Measurements from ENCODE around the gene SH3GLB2. TPM values are rescaled to one million over a fixed set of nuclear protein-coding genes. Genes with fewer than 3 reads are reported as not detected.

The SH3GLB2 gene
- total RNA-seq, 1 donor from 2014 or later = 88.4 TPM

GRCh38 chr9:129008986-129009583 is 19.0 kb downstream of the SH3GLB2 start:
- Histone ChIP-seq H3K4me1 (no peaks in the 10 kb centered on the region), H3K36me3 (peaks cover 75% of the 10 kb centered on the region), H3K9me3 (no peaks in the 10 kb centered on the region), H3K4me3 (no peak overlapping the region), H3K27me3 (no peaks in the 10 kb centered on the region), H3K27ac (no peak overlapping the region)
- TF ChIP-seq, protein P1, sequence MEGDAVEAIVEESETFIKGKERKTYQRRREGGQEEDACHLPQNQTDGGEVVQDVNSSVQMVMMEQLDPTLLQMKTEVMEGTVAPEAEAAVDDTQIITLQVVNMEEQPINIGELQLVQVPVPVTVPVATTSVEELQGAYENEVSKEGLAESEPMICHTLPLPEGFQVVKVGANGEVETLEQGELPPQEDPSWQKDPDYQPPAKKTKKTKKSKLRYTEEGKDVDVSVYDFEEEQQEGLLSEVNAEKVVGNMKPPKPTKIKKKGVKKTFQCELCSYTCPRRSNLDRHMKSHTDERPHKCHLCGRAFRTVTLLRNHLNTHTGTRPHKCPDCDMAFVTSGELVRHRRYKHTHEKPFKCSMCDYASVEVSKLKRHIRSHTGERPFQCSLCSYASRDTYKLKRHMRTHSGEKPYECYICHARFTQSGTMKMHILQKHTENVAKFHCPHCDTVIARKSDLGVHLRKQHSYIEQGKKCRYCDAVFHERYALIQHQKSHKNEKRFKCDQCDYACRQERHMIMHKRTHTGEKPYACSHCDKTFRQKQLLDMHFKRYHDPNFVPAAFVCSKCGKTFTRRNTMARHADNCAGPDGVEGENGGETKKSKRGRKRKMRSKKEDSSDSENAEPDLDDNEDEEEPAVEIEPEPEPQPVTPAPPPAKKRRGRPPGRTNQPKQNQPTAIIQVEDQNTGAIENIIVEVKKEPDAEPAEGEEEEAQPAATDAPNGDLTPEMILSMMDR (IDR thresholded peaks at IDR 0.05) = no peak
- DNase-seq (peak; percentile 63), ATAC-seq (no peak)
- intact Hi-C loops (cut with DNase I) = no loop called here

- no peak overlapping the region for H3K4me3 ChIP-seq
- H3K27ac ChIP-seq = no peak overlapping the region
- H3K4me1 ChIP-seq = no peaks in the 10 kb centered on the region
- H3K27me3 ChIP-seq = no peaks in the 10 kb centered on the region
- no peaks in the 10 kb centered on the region for H3K9me3 ChIP-seq
- H3K36me3 ChIP-seq = peaks cover 70% of the 10 kb centered on the region
- no peak for ATAC-seq
- peak; percentile 62 for DNase-seq
- TF ChIP-seq, protein P1 (IDR thresholded peaks at IDR 0.05) = no peak
- intact Hi-C loops (cut with DNase I) = no loop called here
Measured at GRCh38 chr9:129008469-129008965, 19.6 kb downstream of the SH3GLB2 start.

DNA sequence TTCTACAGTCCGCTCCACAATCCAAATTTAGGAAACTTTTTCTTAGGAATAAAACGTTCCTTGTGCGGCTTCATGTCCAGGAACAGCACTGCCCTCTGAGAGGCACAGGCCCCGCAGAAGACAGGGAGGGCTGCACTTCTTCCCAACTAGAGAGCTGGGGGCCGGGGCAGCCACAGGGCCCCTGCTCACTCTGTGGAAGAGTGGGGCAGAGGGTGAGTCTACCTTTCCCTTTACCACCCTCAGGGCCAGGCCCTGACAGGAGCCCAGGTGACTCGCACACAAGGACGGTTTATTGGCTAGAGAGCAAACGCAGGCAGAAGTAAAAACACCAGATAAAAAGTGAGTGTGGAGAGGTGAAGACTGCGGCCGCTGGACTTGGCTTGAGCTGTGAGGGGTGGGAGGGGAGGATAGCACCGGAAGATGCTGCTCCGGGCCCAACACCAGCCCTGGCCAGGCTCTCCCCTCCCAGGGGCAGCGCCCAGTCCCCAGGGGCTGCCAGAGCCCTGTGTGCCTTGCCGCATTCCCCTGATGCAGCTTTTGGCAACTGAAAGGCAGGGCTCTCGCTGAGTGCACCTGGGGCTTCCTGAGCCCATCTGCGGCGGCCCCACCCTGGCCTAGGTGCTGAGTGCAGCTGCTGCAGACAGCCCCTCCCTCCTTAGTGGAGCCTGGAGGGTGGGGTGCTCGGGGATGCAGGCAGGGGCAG is 20.2 kb downstream of the SH3GLB2 start:
- peaks cover 72% of the 10 kb centered on the region for H3K36me3 ChIP-seq

GRCh38 chr9:129007035-129007765 is 20.9 kb downstream of the SH3GLB2 start:
- Histone ChIP-seq H3K9me3 (no peaks in the 10 kb centered on the region), H3K36me3 (peaks cover 72% of the 10 kb centered on the region), H3K27ac (no peak overlapping the region), H3K27me3 (no peaks in the 10 kb centered on the region), H3K4me3 (no peak overlapping the region), H3K4me1 (no peaks in the 10 kb centered on the region)
- ATAC-seq (no peak), DNase-seq (peak; percentile 53)
- TF ChIP-seq, protein P1 (IDR thresholded peaks at IDR 0.05) = no peak
- intact Hi-C loops (cut with DNase I) = no loop called here

More for the DNA sequence above, 20.2 kb downstream of the SH3GLB2 start:
- Histone ChIP-seq H3K9me3 (no peaks in the 10 kb centered on the region), H3K27me3 (no peaks in the 10 kb centered on the region), H3K4me3 (no peak overlapping the region), H3K27ac (no peak overlapping the region), H3K4me1 (no peaks in the 10 kb centered on the region)
- intact Hi-C loops (cut with DNase I) = no loop called here
- TF ChIP-seq, protein P1 (IDR thresholded peaks at IDR 0.05) = no peak
- ATAC-seq (no peak), DNase-seq (peak; percentile 56)

- Histone ChIP-seq H3K9me3 (no peaks in the 10 kb centered on the region), H3K27ac (no peak overlapping the region), H3K36me3 (peaks cover 72% of the 10 kb centered on the region), H3K4me1 (no peaks in the 10 kb centered on the region), H3K4me3 (no peak overlapping the region), H3K27me3 (no peaks in the 10 kb centered on the region)
- ATAC-seq (peak; percentile 81), DNase-seq (peak; percentile 74)
- intact Hi-C loops (cut with DNase I) = no loop called here
- TF ChIP-seq, protein P1 (IDR thresholded peaks at IDR 0.05) = peak; percentile 75
Measured at GRCh38 chr9:129006328-129007034, 21.6 kb downstream of the SH3GLB2 start.
